ENCODE data around the gene PHYKPL. TPM values are rescaled to one million over a fixed set of nuclear protein-coding genes. Genes with fewer than 3 reads are reported as not detected.

The PHYKPL gene
- total and polyA plus RNA-seq, 2 of the 4 experiments (the other 2 are of a cell fraction), result 10.0 to 24.5 TPM

DNA sequence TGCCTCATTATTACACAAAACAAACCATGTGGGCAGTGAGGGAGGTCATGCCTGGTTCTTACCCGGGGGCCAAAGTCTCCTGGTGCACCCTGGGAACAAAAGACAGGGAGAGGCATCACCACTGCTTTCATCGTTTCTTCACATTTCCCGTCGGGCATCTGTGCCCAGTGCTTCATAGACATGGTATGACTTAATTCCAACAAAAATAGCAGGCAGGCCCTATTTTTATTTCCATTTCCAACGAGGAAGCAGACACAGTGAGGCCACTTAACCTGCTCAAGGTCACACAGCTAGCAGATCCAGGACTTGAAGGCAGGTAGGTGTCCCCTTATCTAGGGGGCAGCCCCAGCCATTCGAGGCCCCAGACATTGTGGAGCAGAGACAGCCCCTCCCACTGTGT, 34.6 kb upstream of the PHYKPL start:
- H3K4me2 ChIP-seq (ENCODE audit: low read depth, low read length), result no peak overlapping the region
- no peaks in the 10 kb centered on the region for H3K36me3 ChIP-seq (ENCODE audit: control insufficient read depth, insufficient read depth, low read length)
- H4K91ac ChIP-seq (ENCODE audit: insufficient read depth, low read depth, low read length), result no peak overlapping the region
- H3K56ac ChIP-seq (ENCODE audit: extremely low read depth, insufficient read depth, low read length), result no peak overlapping the region
- no peak overlapping the region for H3K4ac ChIP-seq (ENCODE audit: low read depth, low read length)
- no peaks in the 10 kb centered on the region for H3K4me1 ChIP-seq (ENCODE audit: control insufficient read depth, insufficient read depth, low read length)
- DNase-seq, result no peak
- no peak overlapping the region for H3K14ac ChIP-seq (replicated peaks; ENCODE audit: low read depth, low read length)
- no peak overlapping the region for H3K27ac ChIP-seq (ENCODE audit: insufficient read depth, low read length)
- H2AFZ ChIP-seq (replicated peaks; ENCODE audit: low read length, poor library complexity), result no peak overlapping the region
- no peak overlapping the region for H2BK120ac ChIP-seq (ENCODE audit: low read depth, low read length)
- no peak overlapping the region for H2AK5ac ChIP-seq (ENCODE audit: low read depth, low read length)
- H4K8ac ChIP-seq (ENCODE audit: low read depth in 2 of 2, low read length in 2 of 2), result no peak overlapping the region
- no peak overlapping the region for H3K9ac ChIP-seq (ENCODE audit: low read depth, low read length)
- ATAC-seq (ENCODE audit: low read depth), result no peak
- no peaks in the 10 kb centered on the region for H3K9me1 ChIP-seq (ENCODE audit: insufficient read depth, low read length)
- H2BK15ac ChIP-seq (ENCODE audit: low read depth, low read length), result no peak overlapping the region
- CTCF ChIA-PET, result no interaction called here
- no CpG with 5 or more reads among the region's 6 CpGs for WGBS, 2 experiments (ENCODE audit: extremely low coverage in 2 of 2, insufficient read length in 1 of 2)
- H4K20me1 ChIP-seq (ENCODE audit: insufficient read depth, low read length), result no peaks in the 10 kb centered on the region
- no peak overlapping the region for H3K4me3 ChIP-seq (ENCODE audit: insufficient read depth, low read depth, low read length)
- H3K9me3 ChIP-seq (ENCODE audit: control insufficient read depth, insufficient read depth, low read length), result no peaks in the 10 kb centered on the region
- TF ChIP-seq SMC3 (IDR thresholded peaks at IDR 0.05; ENCODE audit: low read depth, low read length) (no peak), NFE2L2 (IDR thresholded peaks at IDR 0.05; ENCODE audit: low read depth, low read length) (no peak), MAZ (IDR thresholded peaks at IDR 0.05; ENCODE audit: borderline replicate concordance, low read depth, low read length) (no peak), MXI1 (IDR thresholded peaks at IDR 0.05; ENCODE audit: borderline replicate concordance, low read depth, low read length) (no peak), MAFK (IDR thresholded peaks at IDR 0.05; ENCODE audit: low read depth, low read length) (no peak), CEBPB (IDR thresholded peaks at IDR 0.05; ENCODE audit: low read depth, low read length) (no peak), POLR2A (IDR thresholded peaks at IDR 0.05; ENCODE audit: low read depth, low read length) (no peak), ELK1 (IDR thresholded peaks at IDR 0.05; ENCODE audit: borderline replicate concordance, low read depth, low read length) (no peak), FOS (IDR thresholded peaks at IDR 0.05; ENCODE audit: low read depth, low read length) (no peak), RFX5 (IDR thresholded peaks at IDR 0.05; ENCODE audit: low read depth, low read length) (no peak)
- TF ChIP-seq, protein P1, sequence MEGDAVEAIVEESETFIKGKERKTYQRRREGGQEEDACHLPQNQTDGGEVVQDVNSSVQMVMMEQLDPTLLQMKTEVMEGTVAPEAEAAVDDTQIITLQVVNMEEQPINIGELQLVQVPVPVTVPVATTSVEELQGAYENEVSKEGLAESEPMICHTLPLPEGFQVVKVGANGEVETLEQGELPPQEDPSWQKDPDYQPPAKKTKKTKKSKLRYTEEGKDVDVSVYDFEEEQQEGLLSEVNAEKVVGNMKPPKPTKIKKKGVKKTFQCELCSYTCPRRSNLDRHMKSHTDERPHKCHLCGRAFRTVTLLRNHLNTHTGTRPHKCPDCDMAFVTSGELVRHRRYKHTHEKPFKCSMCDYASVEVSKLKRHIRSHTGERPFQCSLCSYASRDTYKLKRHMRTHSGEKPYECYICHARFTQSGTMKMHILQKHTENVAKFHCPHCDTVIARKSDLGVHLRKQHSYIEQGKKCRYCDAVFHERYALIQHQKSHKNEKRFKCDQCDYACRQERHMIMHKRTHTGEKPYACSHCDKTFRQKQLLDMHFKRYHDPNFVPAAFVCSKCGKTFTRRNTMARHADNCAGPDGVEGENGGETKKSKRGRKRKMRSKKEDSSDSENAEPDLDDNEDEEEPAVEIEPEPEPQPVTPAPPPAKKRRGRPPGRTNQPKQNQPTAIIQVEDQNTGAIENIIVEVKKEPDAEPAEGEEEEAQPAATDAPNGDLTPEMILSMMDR (conservative IDR thresholded peaks at IDR 0.05; ENCODE audit: low read depth, low read length), result no peak
- TF ChIP-seq, protein P2, sequence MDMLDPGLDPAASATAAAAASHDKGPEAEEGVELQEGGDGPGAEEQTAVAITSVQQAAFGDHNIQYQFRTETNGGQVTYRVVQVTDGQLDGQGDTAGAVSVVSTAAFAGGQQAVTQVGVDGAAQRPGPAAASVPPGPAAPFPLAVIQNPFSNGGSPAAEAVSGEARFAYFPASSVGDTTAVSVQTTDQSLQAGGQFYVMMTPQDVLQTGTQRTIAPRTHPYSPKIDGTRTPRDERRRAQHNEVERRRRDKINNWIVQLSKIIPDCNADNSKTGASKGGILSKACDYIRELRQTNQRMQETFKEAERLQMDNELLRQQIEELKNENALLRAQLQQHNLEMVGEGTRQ (IDR thresholded peaks at IDR 0.05; ENCODE audit: low read depth, low read length), result no peak
- H4K5ac ChIP-seq (ENCODE audit: low read depth, low read length), result no peak overlapping the region
- no peaks in the 10 kb centered on the region for H3K27me3 ChIP-seq (ENCODE audit: control insufficient read depth, insufficient read depth, low read length)
- H2AK9ac ChIP-seq (replicated peaks; ENCODE audit: low read depth, low read length, poor library complexity), result no peak overlapping the region
- BruUV-seq (replicated peaks), result no TSS peak
- in situ Hi-C loops (cut with MboI; ENCODE audit: low sequenced_read_pairs), result no loop called here
- no peak overlapping the region for H3K23ac ChIP-seq (ENCODE audit: low read depth, low read length)
- intact Hi-C loops (cut with micrococcal nuclease), result no loop called here
- no peak overlapping the region for H3K18ac ChIP-seq (ENCODE audit: low read depth, low read length)
- H2BK5ac ChIP-seq (ENCODE audit: low read depth, low read length, poor library complexity, severe bottlenecking), result no peak overlapping the region
- dilution Hi-C loops (cut with HindIII; ENCODE audit: low sequenced_read_pairs, unreplicated experiment), result no loop called here
- POLR2A ChIA-PET (ENCODE audit: unreplicated experiment), result no interaction called here
- H2BK20ac ChIP-seq (ENCODE audit: low read depth, low read length), result no peak overlapping the region
- H3K79me1 ChIP-seq (ENCODE audit: low read depth in 1 of 2, low read length in 2 of 2), result no peaks in the 10 kb centered on the region

All from IMR-90 (cell line).